Suprapubic skin (tissue), 4 donors: ENCODE data around the gene UCP3. TPM values are rescaled to one million over a fixed set of nuclear protein-coding genes. Genes with fewer than 3 reads are reported as not detected.

Experiments used
- DNase-seq, 2 donors: peaks; one replicate each; pipeline ENCODE4 v3.0.0-alpha.2; 2019; ENCODE audit warnings: low spot score in 2 of 2
- H3K27ac ChIP-seq: fragments of 200-600 bp; sonication (generic); one replicate; pipeline ENCODE4 v1.5.1; 2019
- H3K27me3 ChIP-seq: fragments of 200-600 bp; sonication (generic); one replicate; pipeline ENCODE4 v1.5.1; 2019
- H3K36me3 ChIP-seq: fragments of 200-600 bp; sonication (generic); one replicate; pipeline ENCODE4 v1.5.1; 2019
- H3K4me1 ChIP-seq: fragments of 200-600 bp; sonication (generic); one replicate; pipeline ENCODE4 v1.5.1; 2019
- H3K4me3 ChIP-seq: fragments of 200-600 bp; sonication (generic); one replicate; pipeline ENCODE4 v1.5.1; 2019; ENCODE audit warnings: mild to moderate bottlenecking
- H3K9me3 ChIP-seq: fragments of 200-600 bp; sonication (generic); one replicate; pipeline ENCODE4 v1.5.1; 2019
- EP300 ChIP-seq: sonication (generic); formaldehyde crosslinking; IDR thresholded peaks from one replicate; pipeline ENCODE4 v1.6.1; 2017; ENCODE audit warnings: antibody characterized with exemption
- POLR2A ChIP-seq, 2 donors: fragments of 450-650 bp; IDR thresholded peaks; one replicate each; pipeline ENCODE4 v1.6.1; 2017; ENCODE audit warnings: antibody characterized with exemption in 2 of 2, mild to moderate bottlenecking in 2 of 2, moderate library complexity in 2 of 2
- POLR2AphosphoS5 ChIP-seq, 3 donors: sonication (generic); formaldehyde crosslinking; IDR thresholded peaks; one replicate each; pipeline ENCODE4 v1.6.1; 2017; ENCODE audit warnings: antibody characterized with exemption in 3 of 3
- WGBS: methylation state at CpG from one replicate; pipeline ENCODE4 v1.1.5; 2018; 5-methylcytosine and 5-hydroxymethylcytosine counted together
- total RNA-seq, 4 donors: library from RNA; depleted of rRNA; stranded (reverse); fragments of >200 nt; gene quantifications; one replicate each; pipeline ENCODE4 v1.1.0, GENCODE V29; 2016
- TF ChIP-seq, protein P1 (sequence below), 2 donors: fragments of 200-600 bp in 1 of 2; fragments of 450-650 bp in 1 of 2; sonication (generic) in 1 of 2; IDR thresholded peaks; one replicate each; pipeline ENCODE4 v1.5.1; 2016 to 2019; ENCODE audit warnings: antibody characterized with exemption in 2 of 2, mild to moderate bottlenecking in 1 of 2, moderate library complexity in 1 of 2

Gene UCP3
- total RNA-seq, 4 donors from 2014 or later, result 2.3 to 6.6 (median 3.9) TPM

DNA sequence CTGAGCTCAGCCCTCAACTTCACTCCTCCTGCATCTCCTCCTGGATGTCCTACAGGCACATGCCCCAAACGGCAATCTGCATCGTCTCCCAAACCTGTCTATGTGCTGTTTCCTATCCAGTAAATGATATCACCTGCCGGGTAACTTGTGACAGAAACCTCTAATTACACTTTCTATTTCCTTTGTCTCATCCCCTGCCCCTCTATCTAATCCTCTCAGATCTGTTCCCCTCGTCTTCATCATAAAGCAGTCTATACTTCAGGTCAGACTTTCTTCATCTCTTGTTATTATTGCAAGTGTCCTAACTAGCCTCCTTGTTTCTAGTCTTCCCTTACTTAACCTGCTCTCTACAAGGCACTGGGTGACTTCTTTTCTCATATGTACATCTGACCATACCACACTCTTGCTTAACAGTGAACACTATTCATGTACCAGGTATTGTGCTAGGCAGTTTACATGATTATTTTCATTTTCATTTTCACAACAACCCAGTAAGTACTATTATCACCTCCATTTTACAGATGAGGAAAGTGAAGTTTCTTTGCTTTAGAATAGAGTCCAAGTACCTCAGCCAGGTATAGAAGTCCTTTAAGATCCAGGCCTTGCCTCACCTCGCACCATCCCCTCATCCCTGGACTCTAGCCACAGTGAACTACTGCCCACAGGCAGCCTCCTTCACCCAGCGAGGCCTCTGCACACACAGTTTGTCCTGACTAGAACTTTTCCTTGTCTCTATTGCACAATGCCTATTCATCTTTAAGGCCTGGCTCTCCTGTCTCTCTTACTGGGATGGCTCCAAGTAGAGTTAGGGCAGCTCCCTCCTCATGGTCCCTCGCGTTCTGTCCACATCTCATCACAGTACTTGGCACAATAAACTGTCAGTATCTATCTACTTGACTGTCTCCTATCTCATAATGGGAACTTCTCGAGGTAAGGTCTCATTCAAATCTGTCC lies 22.1 kb upstream of the UCP3 start:
- DNase-seq, result no peak
- 83% methylated on average over 9 of the region's 9 CpGs for WGBS
- H3K27me3 ChIP-seq, result no peaks in the 10 kb centered on the region
- no peak overlapping the region for H3K27ac ChIP-seq
- H3K9me3 ChIP-seq, result no peaks in the 10 kb centered on the region
- no peak overlapping the region for H3K4me3 ChIP-seq
- TF ChIP-seq POLR2AphosphoS5 (IDR thresholded peaks at IDR 0.05) (no peak), EP300 (no peak), POLR2A (IDR thresholded peaks at IDR 0.05) (no peak)
- TF ChIP-seq, protein P1, sequence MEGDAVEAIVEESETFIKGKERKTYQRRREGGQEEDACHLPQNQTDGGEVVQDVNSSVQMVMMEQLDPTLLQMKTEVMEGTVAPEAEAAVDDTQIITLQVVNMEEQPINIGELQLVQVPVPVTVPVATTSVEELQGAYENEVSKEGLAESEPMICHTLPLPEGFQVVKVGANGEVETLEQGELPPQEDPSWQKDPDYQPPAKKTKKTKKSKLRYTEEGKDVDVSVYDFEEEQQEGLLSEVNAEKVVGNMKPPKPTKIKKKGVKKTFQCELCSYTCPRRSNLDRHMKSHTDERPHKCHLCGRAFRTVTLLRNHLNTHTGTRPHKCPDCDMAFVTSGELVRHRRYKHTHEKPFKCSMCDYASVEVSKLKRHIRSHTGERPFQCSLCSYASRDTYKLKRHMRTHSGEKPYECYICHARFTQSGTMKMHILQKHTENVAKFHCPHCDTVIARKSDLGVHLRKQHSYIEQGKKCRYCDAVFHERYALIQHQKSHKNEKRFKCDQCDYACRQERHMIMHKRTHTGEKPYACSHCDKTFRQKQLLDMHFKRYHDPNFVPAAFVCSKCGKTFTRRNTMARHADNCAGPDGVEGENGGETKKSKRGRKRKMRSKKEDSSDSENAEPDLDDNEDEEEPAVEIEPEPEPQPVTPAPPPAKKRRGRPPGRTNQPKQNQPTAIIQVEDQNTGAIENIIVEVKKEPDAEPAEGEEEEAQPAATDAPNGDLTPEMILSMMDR (IDR thresholded peaks at IDR 0.05), result no peak
- peaks cover 58% of the 10 kb centered on the region for H3K36me3 ChIP-seq
- no peaks in the 10 kb centered on the region for H3K4me1 ChIP-seq

DNA sequence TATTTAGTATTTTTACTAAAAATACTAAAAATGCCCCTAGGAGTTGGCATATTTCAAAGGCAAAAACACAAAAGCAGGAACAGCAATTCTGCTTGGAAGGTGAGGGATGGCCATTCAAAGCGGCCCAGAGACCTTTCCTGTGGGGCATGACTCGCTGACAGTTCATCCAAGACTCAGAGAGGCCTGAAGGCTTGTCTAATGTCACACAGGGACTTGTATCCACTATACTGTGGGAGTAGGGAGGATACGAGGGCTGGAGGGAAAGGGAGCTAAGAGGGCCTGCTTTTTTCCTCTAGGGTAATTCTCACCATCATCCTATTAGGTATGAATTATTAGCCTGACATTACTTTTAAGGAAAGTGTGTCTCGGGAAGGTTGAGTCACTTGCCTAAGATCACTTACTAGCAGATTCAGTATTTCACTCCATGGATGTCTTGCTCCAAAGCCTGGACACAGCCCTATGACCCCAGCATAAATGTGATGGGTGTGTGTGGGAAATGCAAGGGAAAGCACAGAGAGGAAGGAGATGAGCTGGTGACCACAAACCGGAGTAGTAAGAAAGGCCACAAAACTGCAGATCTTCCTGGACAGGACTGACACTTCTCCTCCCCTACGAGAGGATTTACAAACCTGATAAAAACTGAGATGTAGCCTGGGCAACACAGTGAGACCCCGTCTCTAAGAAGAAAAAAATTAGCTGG lies 16.7 kb upstream of the UCP3 start:
- Histone ChIP-seq H3K36me3 (peaks cover 14% of the 10 kb centered on the region), H3K9me3 (no peaks in the 10 kb centered on the region), H3K27me3 (no peaks in the 10 kb centered on the region), H3K27ac (no peak overlapping the region), H3K4me3 (no peak overlapping the region), H3K4me1 (no peaks in the 10 kb centered on the region)
- no peak for TF ChIP-seq POLR2A (IDR thresholded peaks at IDR 0.05)
- TF ChIP-seq POLR2AphosphoS5 (IDR thresholded peaks at IDR 0.05), result no peak
- no peak for TF ChIP-seq EP300
- TF ChIP-seq, protein P1 (IDR thresholded peaks at IDR 0.05), result no peak
- no peak for DNase-seq
- WGBS, result 91% methylated on average over 7 of the region's 7 CpGs

DNA sequence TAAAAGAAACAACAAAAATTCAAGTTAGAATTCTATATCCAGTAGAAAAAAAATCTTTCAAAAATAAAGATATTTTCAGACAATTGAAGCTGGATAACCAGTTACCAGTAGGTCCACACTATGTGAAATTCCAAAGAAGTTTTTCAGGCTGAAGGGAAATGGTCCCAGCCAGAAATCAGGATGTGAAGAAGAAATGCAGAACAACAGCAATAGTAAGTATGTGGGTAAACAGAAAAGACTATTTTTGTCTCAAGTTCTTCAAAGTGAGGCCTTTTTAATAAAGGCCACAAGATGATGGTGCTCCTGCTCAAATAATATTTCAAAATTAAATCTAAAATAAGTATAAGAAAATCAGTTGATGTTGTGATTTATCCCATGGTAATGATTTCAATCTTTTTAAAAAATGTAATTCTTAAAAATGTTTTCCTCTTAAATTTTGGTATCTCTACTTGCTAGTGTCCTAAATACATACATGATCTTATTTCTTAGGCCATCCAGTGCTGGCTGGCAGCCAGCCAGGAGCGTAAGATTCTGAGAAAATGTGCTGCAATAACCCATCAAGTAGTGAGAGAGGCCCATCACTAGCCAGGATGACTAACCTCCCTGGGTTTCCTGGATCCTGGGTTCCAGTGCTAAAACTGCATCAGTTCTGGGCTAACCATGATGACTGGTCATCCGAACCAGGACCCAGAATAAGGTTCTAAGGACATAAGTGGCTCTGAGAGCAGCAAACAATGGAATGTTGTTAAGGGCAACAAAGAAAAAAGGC lies 15.6 kb upstream of the UCP3 start:
- TF ChIP-seq POLR2AphosphoS5 (IDR thresholded peaks at IDR 0.05), result no peak
- TF ChIP-seq POLR2A (IDR thresholded peaks at IDR 0.05), result no peak
- TF ChIP-seq EP300, result no peak
- TF ChIP-seq, protein P1 (IDR thresholded peaks at IDR 0.05), result no peak
- no peak for DNase-seq
- H3K9me3 ChIP-seq, result no peaks in the 10 kb centered on the region
- no peaks in the 10 kb centered on the region for H3K27me3 ChIP-seq
- H3K4me3 ChIP-seq, result no peak overlapping the region
- 60% methylated on average over 2 of the region's 2 CpGs for WGBS
- H3K27ac ChIP-seq, result no peak overlapping the region
- peaks cover 10% of the 10 kb centered on the region for H3K4me1 ChIP-seq
- peaks cover 11% of the 10 kb centered on the region for H3K36me3 ChIP-seq

DNA sequence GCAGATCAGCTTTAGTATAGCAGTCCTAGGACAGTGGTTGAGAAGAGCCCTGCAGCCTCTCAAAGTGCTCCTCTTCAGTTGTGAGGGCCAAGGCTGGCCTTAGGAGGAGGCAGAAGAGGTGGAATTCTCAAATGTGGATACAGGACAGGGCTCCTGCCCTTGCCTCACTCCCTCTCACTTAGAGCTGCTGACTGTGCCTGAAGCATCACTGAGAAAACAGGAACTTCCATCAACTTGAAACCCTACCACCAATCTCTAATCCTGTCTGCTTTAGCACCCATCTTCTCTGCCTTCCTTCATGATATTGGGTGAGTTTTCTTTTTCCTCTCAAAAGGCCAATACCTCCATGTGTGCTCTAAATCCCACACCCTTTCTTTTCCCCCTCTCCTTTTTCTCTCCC lies 14.4 kb upstream of the UCP3 start:
- H3K27me3 ChIP-seq, result no peaks in the 10 kb centered on the region
- no peak for DNase-seq
- TF ChIP-seq EP300, result no peak
- TF ChIP-seq POLR2AphosphoS5 (IDR thresholded peaks at IDR 0.05), result no peak
- TF ChIP-seq, protein P1 (IDR thresholded peaks at IDR 0.05), result no peak
- no peak for TF ChIP-seq POLR2A (IDR thresholded peaks at IDR 0.05)
- no peak overlapping the region for H3K4me3 ChIP-seq
- no peak overlapping the region for H3K27ac ChIP-seq
- peaks cover 21% of the 10 kb centered on the region for H3K4me1 ChIP-seq
- H3K36me3 ChIP-seq, result peaks cover 6% of the 10 kb centered on the region
- H3K9me3 ChIP-seq, result no peaks in the 10 kb centered on the region
